ENCODE data around the gene SEC31B. TPM values are rescaled to one million over a fixed set of nuclear protein-coding genes. Genes with fewer than 3 reads are reported as not detected.
A peak's percentile ranks its signal among the peaks of the same experiment; 100 is the strongest.

Gene SEC31B
- total and polyA plus RNA-seq, 9 of the 15 experiments (the other 6 are each of a cell fraction or from before 2014, with no cell fraction given) = 0.91 to 7.0 (median 2.4) TPM

DNA sequence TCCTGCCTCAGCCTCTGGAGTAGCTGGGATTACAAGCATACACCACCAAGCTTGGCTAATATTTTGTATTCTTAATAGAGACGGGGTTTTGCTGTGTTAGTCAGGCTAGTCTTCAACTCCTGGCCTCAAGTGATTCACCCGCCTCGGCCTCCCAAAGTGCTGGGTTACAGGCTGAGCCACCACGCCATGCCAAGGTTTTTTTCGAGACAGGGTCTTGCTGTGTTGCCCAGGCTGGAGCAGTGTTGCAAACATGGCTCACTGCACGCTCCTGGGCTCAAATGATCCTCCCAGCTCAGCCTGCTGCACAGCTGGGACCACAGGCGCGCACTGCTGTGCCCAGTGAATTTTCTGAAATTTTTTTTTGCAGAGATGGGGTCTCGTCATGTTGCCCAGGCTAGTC is 3.3 kb upstream of the SEC31B start:
- Histone ChIP-seq H3K27me3 (ENCODE audit: control insufficient read depth in 2 of 2, insufficient read depth in 2 of 2, low read length in 2 of 2) (no peaks in the 10 kb centered on the region), H3K4me2 (ENCODE audit: insufficient read depth, low read length) (no peak overlapping the region), H3K4me3 (no peak overlapping the region), H4K20me1 (replicated peaks; ENCODE audit: control insufficient read depth, insufficient read depth, low read length) (no peaks in the 10 kb centered on the region), H2AFZ (ENCODE audit: low read depth, low read length) (no peak overlapping the region), H3K36me3 (ENCODE audit: control insufficient read depth, insufficient read depth, low read length) (peaks cover 46% of the 10 kb centered on the region), H3K9me1 (ENCODE audit: control insufficient read depth, insufficient read depth, low read length) (no peaks in the 10 kb centered on the region), H3K9ac (ENCODE audit: insufficient read depth in 1 of 2, low read depth in 2 of 2, low read length in 2 of 2) (no peak overlapping the region; a peak in 1 of 4 replicates), H3K9me3 (replicated peaks; ENCODE audit: control insufficient read depth, insufficient read depth, low read depth, low read length) (no peaks in the 10 kb centered on the region), H3K4me1 (replicated peaks in 1 of 2; ENCODE audit: control insufficient read depth in 2 of 2, insufficient read depth in 2 of 2, low read length in 2 of 2) (peaks cover under 1 to 3% of the 10 kb centered on the region in 2 experiments; a peak in 3 of 5 replicates), H3K27ac (ENCODE audit: extremely low read depth, low read depth, low read length) (no peak overlapping the region), H3K79me2 (ENCODE audit: control insufficient read depth, insufficient read depth, low read length) (peaks cover under 1% of the 10 kb centered on the region; the same call in 1 of the 3 replicates)
- TF ChIP-seq RBFOX2 (IDR thresholded peaks at IDR 0.05; ENCODE audit: low read depth, low read length) = peak; percentile 27; the same call in 1 of the 2 replicates
- no peak for TF ChIP-seq NFRKB (IDR thresholded peaks at IDR 0.05; ENCODE audit: low read depth)
- no peak for TF ChIP-seq ZNF324 (CRISPR knock-in tag; IDR thresholded peaks at IDR 0.05)
- peak; percentile 25; the same call in 1 of the 2 replicates for TF ChIP-seq ZNF121 (CRISPR knock-in tag; conservative IDR thresholded peaks at IDR 0.05)
- TF ChIP-seq, protein P1, sequence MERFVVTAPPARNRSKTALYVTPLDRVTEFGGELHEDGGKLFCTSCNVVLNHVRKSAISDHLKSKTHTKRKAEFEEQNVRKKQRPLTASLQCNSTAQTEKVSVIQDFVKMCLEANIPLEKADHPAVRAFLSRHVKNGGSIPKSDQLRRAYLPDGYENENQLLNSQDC (CRISPR knock-in tag; IDR thresholded peaks at IDR 0.05) = no peak
- TF ChIP-seq ZC3H4 (CRISPR knock-in tag; IDR thresholded peaks at IDR 0.05; ENCODE audit: borderline replicate concordance) = no peak
- TF ChIP-seq, protein P2, sequence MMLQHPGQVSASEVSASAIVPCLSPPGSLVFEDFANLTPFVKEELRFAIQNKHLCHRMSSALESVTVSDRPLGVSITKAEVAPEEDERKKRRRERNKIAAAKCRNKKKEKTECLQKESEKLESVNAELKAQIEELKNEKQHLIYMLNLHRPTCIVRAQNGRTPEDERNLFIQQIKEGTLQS (IDR thresholded peaks at IDR 0.05) = no peak
- TF ChIP-seq, protein P2 (CRISPR knock-in tag; conservative IDR thresholded peaks at IDR 0.05) = no peak
- TF ChIP-seq ZNF431 (CRISPR knock-in tag; IDR thresholded peaks at IDR 0.05) = no peak
- ChIA-PET POLR2A (interaction anchor here (1.0 kb wide), 1 partner anchor 13 kb away, joined by 3 read pairs; the partner anchor contains the start of gene HIF1AN), CTCF (ENCODE audit: low intra/inter-chr PET ratio) (no interaction called here)
- 93% methylated on average over 9 of the region's 9 CpGs for WGBS (ENCODE audit: insufficient coverage, low coverage, missing lambda C conversion rate)
- BruUV-seq (replicated peaks) = no TSS peak
- FAIRE-seq = no peak
- intact Hi-C loops (cut with micrococcal nuclease) (no loop called here), in situ Hi-C loops (cut with MboI) (no loop called here)
- DNase-seq (ENCODE audit: extremely low read depth in 1 of 4, low spot score in 3 of 4) = no peak
- ATAC-seq = no peak
